HCT116 (cell line): ENCODE data around the gene SPOCK3. TPM values are rescaled to one million over a fixed set of nuclear protein-coding genes. Genes with fewer than 3 reads are reported as not detected.

Experiments used
- ATAC-seq: fragments of 200-7000 bp; cut with Tn5 transposase; 2 replicates; pipeline ENCODE4 v1.9.1; 2020; ENCODE audit warnings: mild to moderate bottlenecking, moderate library complexity
- BruUV-seq: library from RNA; stranded (reverse); fragments of 400-500 nt; replicated peaks from 2 replicates; lab custom pipeline; 2021; lab: Mats Ljungman, UMichigan
- CTCF ChIA-PET: fragments of 300-600 bp; sonication (Branson Sonifier 250); formaldehyde crosslinking; loops from one replicate; lab custom pipeline; 2021; ENCODE audit warnings: antibody characterized with exemption; lab: Charles Lee
- POLR2A ChIA-PET: fragments of 300-600, 350-600 bp; sonication (Branson Sonifier 250); formaldehyde crosslinking; loops from one replicate; lab custom pipeline; 2021; ENCODE audit warnings: antibody characterized with exemption; lab: Charles Lee
- RAD21 ChIA-PET, 2 experiments: fragments of 300-600 bp; sonication (Branson Sonifier 250); formaldehyde crosslinking; loops; one replicate each; lab custom pipeline; 2023; ENCODE audit warnings: low total read pairs in 2 of 2; ENCODE audit not compliant: uncharacterized antibody in 2 of 2, unreplicated experiment in 2 of 2, low non-redundant PET in 1 of 2; lab: Charles Lee
- DNase-seq: peaks from one replicate; pipeline ENCODE4 v3.0.0-alpha.2; 2010; ENCODE audit warnings: low read depth, low spot score
- H2AFZ ChIP-seq: fragments of 200-600 bp; shearing (Covaris generic), sonication (generic); 2 replicates; pipeline ENCODE4 v1.6.1; 2017; ENCODE audit warnings: low read depth, mixed run types, mixed read lengths, antibody characterized with exemption, low read length; ENCODE audit not compliant: poor library complexity, severe bottlenecking
- H3K27ac ChIP-seq: 2 replicates; pipeline ENCODE4 v1.5.1; 2012; ENCODE audit warnings: low read depth, low read length
- H3K27me3 ChIP-seq: fragments of 200-600 bp; sonication (generic); 2 replicates; pipeline ENCODE4 v1.6.1; 2016; ENCODE audit warnings: mixed run types, low read length, mixed read lengths; ENCODE audit not compliant: insufficient read depth
- H3K36me3 ChIP-seq, 2 experiments: fragments of 200-500 bp in 1 of 2; fragments of 200-600 bp in 1 of 2; sonication (Bioruptor generic) in 1 of 2; sonication (generic) in 1 of 2; 2 replicates each; pipeline versions ENCODE4 v1.5.1 to v1.6.1; 2014 to 2016; ENCODE audit warnings: low read length in 2 of 2, inconsistent platforms in 1 of 2, mixed read lengths in 1 of 2, mixed run types in 1 of 2; ENCODE audit not compliant: insufficient read depth in 2 of 2, control insufficient read depth in 1 of 2
- H3K4me1 ChIP-seq, 2 experiments: fragments of 200-600 bp in 1 of 2; sonication (generic) in 1 of 2; 2 replicates each; pipeline versions ENCODE4 v1.5.1 to v1.6.1; 2012 to 2017; ENCODE audit warnings: low read length in 2 of 2, inconsistent platforms in 1 of 2, mild to moderate bottlenecking in 1 of 2, mixed read lengths in 1 of 2, mixed run types in 1 of 2, moderate library complexity in 1 of 2; ENCODE audit not compliant: insufficient read depth in 2 of 2, control insufficient read depth in 1 of 2
- H3K4me2 ChIP-seq: fragments of 200-600 bp; sonication (generic); 2 replicates; pipeline ENCODE4 v1.6.1; 2017; ENCODE audit warnings: mixed run types, low read length, mixed read lengths
- H3K4me3 ChIP-seq, 2 experiments: fragments of 200-600 bp in 1 of 2; sonication (generic) in 1 of 2; replicated peaks in 1 of 2; 2 replicates each; pipeline ENCODE4 v1.5.1; 2011 to 2016; ENCODE audit warnings: low read length in 2 of 2, control low read depth in 1 of 2, low read depth in 1 of 2, mild to moderate bottlenecking in 1 of 2, mixed read lengths in 1 of 2, mixed run types in 1 of 2
- H3K79me2 ChIP-seq: fragments of 200-600 bp; sonication (generic); 2 replicates; pipeline ENCODE4 v1.6.1; 2017; ENCODE audit warnings: mild to moderate bottlenecking, mixed run types, low read length, moderate library complexity, mixed read lengths; ENCODE audit not compliant: insufficient read depth
- H3K9ac ChIP-seq: fragments of 200-600 bp; sonication (generic); 2 replicates; pipeline ENCODE4 v1.6.1; 2016; ENCODE audit warnings: low read length, mixed read lengths
- H3K9me2 ChIP-seq: fragments of 200-600 bp; sonication (generic), shearing (Covaris generic); 2 replicates; pipeline ENCODE4 v1.6.1; 2017; ENCODE audit warnings: mixed run types, mild to moderate bottlenecking, moderate library complexity; ENCODE audit not compliant: insufficient read depth
- H3K9me3 ChIP-seq, 2 experiments: fragments of 200-500 bp in 1 of 2; fragments of 200-600 bp in 1 of 2; sonication (Bioruptor generic) in 1 of 2; sonication (generic) in 1 of 2; 2 replicates each; pipeline ENCODE4 v1.6.1; 2014 to 2017; ENCODE audit warnings: low read length in 2 of 2, mixed read lengths in 2 of 2, inconsistent platforms in 1 of 2, low read depth in 1 of 2, mild to moderate bottlenecking in 1 of 2, mixed run types in 1 of 2, moderate library complexity in 1 of 2; ENCODE audit not compliant: control insufficient read depth in 1 of 2, insufficient read depth in 1 of 2
- H4K20me1 ChIP-seq: fragments of 200-600 bp; sonication (generic), shearing (Covaris generic); 2 replicates; pipeline ENCODE4 v1.6.1; 2017; ENCODE audit warnings: mixed run types, mild to moderate bottlenecking, moderate library complexity; ENCODE audit not compliant: insufficient read depth
- ATF3 ChIP-seq: IDR thresholded peaks from 2 replicates; pipeline ENCODE4 v1.6.1; 2012
- CTCF ChIP-seq, 3 experiments: fragments of 200-600 bp in 1 of 3; sonication (generic) in 1 of 3; IDR thresholded peaks in 2 of 3; conservative IDR thresholded peaks in 1 of 3; 2 replicates each; pipeline ENCODE4 v1.5.1; 2012 to 2017; ENCODE audit warnings: low read depth in 2 of 3, low read length in 2 of 3, antibody characterized with exemption in 1 of 3, borderline replicate concordance in 1 of 3, control low read depth in 1 of 3, mild to moderate bottlenecking in 1 of 3, mixed read lengths in 1 of 3, mixed run types in 1 of 3, moderate library complexity in 1 of 3; ENCODE audit not compliant: insufficient read depth in 1 of 3
- EZH2phosphoT487 ChIP-seq: fragments of 200-600 bp; IDR thresholded peaks from 2 replicates; pipeline ENCODE4 v1.6.1; 2018; ENCODE audit warnings: antibody characterized with exemption, borderline replicate concordance
- MAX ChIP-seq: IDR thresholded peaks from 2 replicates; pipeline ENCODE4 v1.6.1; 2012
- POLR2AphosphoS5 ChIP-seq: IDR thresholded peaks from 2 replicates; pipeline ENCODE4 v1.6.1; 2011; ENCODE audit warnings: mild to moderate bottlenecking, low read depth, low read length, moderate library complexity
- YY1 ChIP-seq: IDR thresholded peaks from 2 replicates; pipeline ENCODE4 v1.6.1; 2011; ENCODE audit warnings: low read length, low read depth, moderate library complexity, mild to moderate bottlenecking; ENCODE audit not compliant: insufficient replicate concordance; ENCODE audit errors: extremely low read depth
- ZNF274 ChIP-seq: fragments of 200-500 bp; sonication (Bioruptor generic); IDR thresholded peaks from 2 replicates; pipeline ENCODE4 v1.6.1; 2014; ENCODE audit warnings: mild to moderate bottlenecking, low read depth, low read length, inconsistent platforms
- intact Hi-C: fragments of 100-400 bp; cut with micrococcal nuclease; formaldehyde crosslinking; loops from 2 replicates; pipeline ENCODE4 v1.10.0; 2022
- total RNA-seq: library from RNA; stranded (reverse); gene quantifications from one replicate; pipeline ENCODE4 v1.2.1, GENCODE V29; 2021; ENCODE audit not compliant: unreplicated experiment

Gene SPOCK3
- total RNA-seq, 1 experiment from 2014 or later = 1.7 TPM

GRCh38 chr4:167238226-167238625, 3.9 kb upstream of the SPOCK3 start:
- Histone ChIP-seq H3K4me3 (no peak overlapping the region), H3K27me3 (no peaks in the 10 kb centered on the region), H3K79me2 (no peaks in the 10 kb centered on the region), H3K27ac (no peak overlapping the region), H3K36me3 (no peaks in the 10 kb centered on the region), H2AFZ (no peak overlapping the region), H4K20me1 (no peaks in the 10 kb centered on the region), H3K9me2 (no peaks in the 10 kb centered on the region; the same call in 1 of the 2 replicates), H3K9ac (no peak overlapping the region), H3K9me3 (no peaks in the 10 kb centered on the region), H3K4me2 (no peak overlapping the region), H3K4me1 (peaks cover 4 to 10% of the 10 kb centered on the region in 2 experiments; a peak in 1 of 4 replicates)
- RAD21 ChIA-PET = no interaction called here
- POLR2A ChIA-PET = no interaction called here
- DNase-seq (no peak), ATAC-seq (no peak)
- no peak for TF ChIP-seq ATF3
- no peak for TF ChIP-seq ZNF274
- no peak for TF ChIP-seq POLR2AphosphoS5
- no peak for TF ChIP-seq MAX
- no peak for TF ChIP-seq CTCF (IDR thresholded peaks at IDR 0.05 in 2 of 3, conservative IDR thresholded peaks at IDR 0.05 in 1 of 3; ENCODE audit: borderline replicate concordance in 1 of 3, insufficient read depth in 1 of 3, low read depth in 2 of 3, low read length in 2 of 3)
- no peak for TF ChIP-seq YY1
- TF ChIP-seq EZH2phosphoT487 = no peak
- BruUV-seq = no TSS peak
- CTCF ChIA-PET = no interaction called here
- intact Hi-C loops = no loop called here
